Sigmoid colon (tissue), 4 donors: ENCODE measurements around the gene GLIS1.

Experiments
- CTCF ChIP-seq, 4 experiments: fragments of 450-650 bp in 3 of 4; fragments of 200-600 bp in 1 of 4; IDR thresholded peaks; one replicate each; pipeline ENCODE4 v1.5.1; 2016 to 2019; ENCODE audit warnings: antibody characterized with exemption in 4 of 4, mild to moderate bottlenecking in 3 of 4, moderate library complexity in 2 of 4
- POLR2A ChIP-seq, 2 donors: fragments of 450-650 bp; IDR thresholded peaks; one replicate each; pipeline ENCODE4 v1.6.1; 2016; ENCODE audit warnings: antibody characterized with exemption in 2 of 2, mild to moderate bottlenecking in 2 of 2, moderate library complexity in 2 of 2
- POLR2AphosphoS5 ChIP-seq, 4 donors: sonication (generic); formaldehyde crosslinking; IDR thresholded peaks; one replicate each; pipeline ENCODE4 v1.6.1; 2017; ENCODE audit warnings: antibody characterized with exemption in 4 of 4

- TF ChIP-seq POLR2A (IDR thresholded peaks at IDR 0.05) (no peak), CTCF (IDR thresholded peaks at IDR 0.05) (no peak), POLR2AphosphoS5 (IDR thresholded peaks at IDR 0.05) (no peak)
Observed at GRCh38 chr1:53589043-53589887, 149.7 kb downstream of the GLIS1 start.
